Activated T-helper 1 cell treated with Interleukin-2 at 50 U/mL for 16 hours (primary cell): ENCODE results near the gene PTCD2.
A peak's percentile ranks its signal among the peaks of the same experiment; 100 is the strongest.

Experiments
- DNase-seq: peaks from one replicate; pipeline ENCODE4 v3.0.0-alpha.2; 2020; ENCODE audit warnings: low read depth

Gene PTCD2

GRCh38 chr5:72319976-72320752 lies at the start of gene PTCD2, which contains the start of gene MRPS27:
Gene PTCD2, plus strand, starts transcription at chr5:72320373. Its CDS starts 10 bp downstream, at chr5:72320383.
Gene MRPS27, minus strand, starts transcription at chr5:72320240. Its CDS starts 19 bp downstream, at chr5:72320221.
- peak; percentile 90 for DNase-seq

DNA sequence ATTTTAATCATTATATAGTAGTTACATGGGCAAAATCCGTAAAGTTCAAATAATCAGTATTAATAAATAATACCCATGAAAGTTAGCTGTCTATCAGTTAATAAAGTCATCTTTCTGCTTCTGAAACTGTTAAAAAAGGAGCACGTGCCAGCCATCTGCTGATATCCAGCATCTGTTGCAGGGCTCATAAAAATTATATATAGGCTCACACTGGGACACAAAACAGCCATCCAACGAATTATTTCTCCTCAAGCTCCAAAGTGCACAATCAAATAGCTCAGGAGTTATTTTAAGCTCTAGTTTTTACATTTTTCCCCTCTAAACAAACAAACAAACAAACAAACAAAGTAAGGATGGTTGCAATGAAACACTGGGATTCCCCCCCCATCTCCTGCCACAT lies 48.5 kb upstream of the PTCD2 start:
- no peak for DNase-seq

DNA sequence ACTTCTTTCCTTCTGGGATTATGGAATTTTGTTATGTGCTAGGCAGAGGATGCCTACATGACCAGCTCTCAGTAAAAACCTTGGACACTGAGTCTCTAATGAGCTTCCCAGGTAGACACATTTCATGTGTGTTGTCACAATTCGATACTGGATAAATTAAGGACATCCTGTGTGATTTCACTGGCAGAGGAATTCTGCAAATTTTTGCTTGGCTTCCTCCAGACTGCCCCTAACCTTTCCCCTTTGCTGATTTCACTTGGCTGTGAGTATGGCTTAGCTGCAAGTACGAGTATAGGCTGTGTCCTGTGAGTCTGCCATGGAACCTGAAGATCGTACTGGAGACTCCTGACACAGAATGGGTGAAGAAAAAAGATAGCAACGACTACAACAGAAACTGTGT lies 47.8 kb upstream of the PTCD2 start:
- DNase-seq: no peak

- no peak for DNase-seq
These were observed 46.6 kb upstream of the PTCD2 start for GRCh38 chr5:72273547-72273946.

- DNase-seq: no peak
These were observed 43.9 kb upstream of the PTCD2 start for GRCh38 chr5:72276219-72276752.

DNA sequence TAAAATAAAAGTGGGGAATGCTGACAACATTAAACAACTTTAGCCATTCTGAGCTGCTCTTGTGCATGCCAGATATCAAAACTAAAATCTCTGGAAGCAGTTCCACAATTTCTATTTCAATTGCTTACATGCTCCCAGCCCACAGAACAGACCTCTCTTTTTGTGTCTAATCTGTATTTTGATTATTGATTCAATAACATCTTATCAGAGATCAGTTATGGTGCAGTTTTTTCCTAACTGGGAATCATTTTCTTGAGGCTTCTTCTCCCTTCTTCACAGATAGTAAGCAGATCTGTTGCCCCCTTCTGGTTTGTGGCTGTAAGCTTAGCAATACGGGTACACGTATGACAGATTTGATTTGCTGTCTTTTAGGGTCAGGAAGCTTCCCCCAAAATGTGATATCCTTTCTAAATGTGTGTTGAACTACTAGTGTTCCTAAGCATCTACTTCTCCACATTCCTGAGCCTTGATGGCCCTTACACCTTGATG lies 39.5 kb upstream of the PTCD2 start:
- no peak for DNase-seq

GRCh38 chr5:72281430-72281763 lies 38.8 kb upstream of the PTCD2 start:
- DNase-seq: no peak

- no peak for DNase-seq
These were observed 38.2 kb upstream of the PTCD2 start for GRCh38 chr5:72281764-72282499.

GRCh38 chr5:72282878-72283277 lies 37.3 kb upstream of the PTCD2 start:
- DNase-seq: no peak

DNA sequence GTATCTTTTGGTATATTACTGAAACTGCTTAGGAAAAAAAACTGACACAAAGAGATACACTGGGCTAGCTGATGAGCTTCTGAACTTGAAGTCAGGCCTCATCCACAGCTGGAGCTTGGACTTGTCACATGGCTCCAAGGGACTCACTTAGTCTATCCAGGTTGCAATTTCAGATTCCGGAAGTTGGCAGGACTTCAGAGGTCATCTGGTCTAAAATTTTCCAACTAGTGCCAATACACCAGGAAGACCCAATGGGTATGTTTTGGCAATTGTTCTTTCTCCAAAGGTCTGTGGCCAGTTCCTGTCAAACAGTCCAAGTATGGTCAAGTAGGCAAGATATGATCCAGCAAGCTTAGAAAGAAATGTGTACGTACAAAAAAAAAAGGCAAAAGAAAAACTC lies 36.8 kb upstream of the PTCD2 start:
- DNase-seq: no peak

DNA sequence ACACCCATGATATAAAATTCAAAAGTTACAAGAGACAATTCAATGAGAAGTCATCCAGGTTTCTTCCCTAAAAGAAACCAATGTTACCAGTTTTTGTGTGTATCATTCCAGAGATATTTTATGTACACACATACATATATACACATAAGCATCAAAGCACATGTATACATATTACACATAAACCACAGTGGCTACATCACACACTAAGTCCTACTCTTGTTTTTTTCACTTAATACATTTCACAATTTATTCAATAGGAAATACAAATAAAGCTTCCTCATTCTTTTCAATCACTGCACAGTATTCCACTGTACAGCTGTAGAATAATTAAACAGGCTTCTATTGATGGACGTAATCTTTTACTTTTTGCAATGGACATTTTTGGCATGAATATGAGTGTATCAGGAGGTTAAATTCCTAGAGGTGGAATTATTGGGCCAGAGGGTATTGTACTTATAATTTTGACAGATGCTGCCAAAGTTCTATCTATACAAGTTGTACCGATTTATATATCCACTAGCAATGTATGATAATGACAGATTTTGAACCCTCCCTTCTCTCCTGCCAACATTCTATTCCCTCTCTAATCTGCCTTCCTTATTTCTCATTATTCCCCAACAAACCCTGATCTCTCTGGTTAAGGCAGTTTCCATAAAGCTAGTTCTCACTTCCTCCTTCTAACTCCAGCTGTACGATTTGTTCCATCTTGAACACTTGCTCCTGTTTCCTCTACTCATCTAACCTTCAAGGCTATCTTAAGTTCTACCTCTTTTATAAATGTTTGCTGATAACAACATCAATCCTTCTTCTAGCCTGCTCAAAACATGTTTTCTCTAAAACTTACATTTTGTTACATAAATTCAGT lies 35.4 kb upstream of the PTCD2 start:
- no peak for DNase-seq

GRCh38 chr5:72285424-72285821 lies 34.8 kb upstream of the PTCD2 start:
- no peak for DNase-seq

DNA sequence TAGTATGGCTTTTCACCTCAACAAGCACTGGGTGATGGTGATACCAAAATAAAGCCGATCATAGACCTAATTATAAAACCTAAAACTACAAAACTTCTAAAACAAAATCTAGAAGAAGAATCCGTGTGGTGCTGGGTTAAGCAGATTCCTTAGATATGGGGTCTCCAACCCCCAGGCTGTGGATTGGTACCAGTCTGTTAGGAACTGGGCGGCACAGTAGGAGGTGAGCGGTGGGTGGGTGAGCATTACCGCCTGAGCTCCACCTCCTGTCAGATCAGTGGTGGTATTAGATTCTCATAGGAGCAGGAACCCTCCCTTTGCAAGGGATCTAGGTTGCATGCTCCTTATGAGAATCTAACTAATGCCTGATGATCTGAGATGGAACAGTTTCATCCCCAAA lies 33.4 kb upstream of the PTCD2 start:
- DNase-seq: no peak

- DNase-seq: no peak
These were observed 31.2 kb upstream of the PTCD2 start for GRCh38 chr5:72288924-72289323.

GRCh38 chr5:72290356-72291133 lies 29.6 kb upstream of the PTCD2 start:
- DNase-seq: no peak

GRCh38 chr5:72291601-72292000 lies 28.6 kb upstream of the PTCD2 start:
- no peak for DNase-seq

DNA sequence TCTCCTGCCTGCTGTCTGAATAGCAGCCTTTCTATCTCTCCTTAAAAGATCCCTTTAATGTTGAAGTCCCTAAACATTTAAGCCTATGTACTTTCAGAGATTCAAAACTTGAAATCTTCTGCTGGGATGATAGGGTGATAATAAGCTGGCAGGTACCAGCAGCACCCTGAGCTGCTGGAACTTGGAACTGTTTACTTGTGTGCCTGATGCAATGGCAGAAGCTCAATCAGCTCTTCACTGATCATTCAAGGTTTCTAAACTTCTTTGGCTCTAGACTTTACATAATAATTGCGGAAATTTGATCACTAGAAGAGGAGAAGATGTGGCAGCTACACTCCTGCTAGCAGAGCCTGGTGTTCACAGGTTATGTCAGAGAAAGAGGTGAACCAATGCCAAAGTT lies 27.8 kb upstream of the PTCD2 start:
- DNase-seq: no peak

GRCh38 chr5:72293495-72294055 lies 26.6 kb upstream of the PTCD2 start:
- DNase-seq: no peak

GRCh38 chr5:72294473-72294872 lies 25.7 kb upstream of the PTCD2 start:
- no peak for DNase-seq

DNA sequence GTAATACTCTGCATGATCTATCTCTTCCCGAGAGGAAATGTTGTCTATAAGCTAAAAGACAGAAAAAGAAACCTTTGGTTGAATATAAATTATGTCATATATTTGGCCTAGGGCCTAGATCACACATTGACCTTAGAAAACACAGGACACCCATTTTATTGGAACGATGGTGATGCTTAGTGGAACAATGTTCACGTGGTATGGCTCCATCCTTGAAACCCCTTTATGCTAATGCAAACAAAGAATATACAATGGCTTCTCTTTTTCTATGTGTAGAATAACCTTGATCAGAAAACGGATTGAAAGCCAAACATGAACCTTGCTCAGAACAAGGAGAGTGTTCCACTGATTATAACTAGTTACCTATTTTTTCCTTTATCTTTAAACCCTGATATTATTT lies 24.6 kb upstream of the PTCD2 start:
- DNase-seq: no peak

- DNase-seq: no peak
These were observed 23.9 kb upstream of the PTCD2 start for GRCh38 chr5:72296256-72296655.
